NCI-H2196 treated with DMSO at 0.1 percent for 48 hours (cell line): ENCODE data around the gene KLHL2.
"Not testable (repeated sequence)": the region's sequence is repeated elsewhere in the genome, so short reads cannot be mapped to it uniquely, and the experiment has no call there.

ENCODE experiments used
- DNase-seq: peaks from one replicate; lab custom pipeline; 2025; ENCODE audit not compliant: unreplicated experiment; lab: John Stamatoyannopoulos, UW

The KLHL2 gene, protein sequence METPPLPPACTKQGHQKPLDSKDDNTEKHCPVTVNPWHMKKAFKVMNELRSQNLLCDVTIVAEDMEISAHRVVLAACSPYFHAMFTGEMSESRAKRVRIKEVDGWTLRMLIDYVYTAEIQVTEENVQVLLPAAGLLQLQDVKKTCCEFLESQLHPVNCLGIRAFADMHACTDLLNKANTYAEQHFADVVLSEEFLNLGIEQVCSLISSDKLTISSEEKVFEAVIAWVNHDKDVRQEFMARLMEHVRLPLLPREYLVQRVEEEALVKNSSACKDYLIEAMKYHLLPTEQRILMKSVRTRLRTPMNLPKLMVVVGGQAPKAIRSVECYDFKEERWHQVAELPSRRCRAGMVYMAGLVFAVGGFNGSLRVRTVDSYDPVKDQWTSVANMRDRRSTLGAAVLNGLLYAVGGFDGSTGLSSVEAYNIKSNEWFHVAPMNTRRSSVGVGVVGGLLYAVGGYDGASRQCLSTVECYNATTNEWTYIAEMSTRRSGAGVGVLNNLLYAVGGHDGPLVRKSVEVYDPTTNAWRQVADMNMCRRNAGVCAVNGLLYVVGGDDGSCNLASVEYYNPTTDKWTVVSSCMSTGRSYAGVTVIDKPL

DNA sequence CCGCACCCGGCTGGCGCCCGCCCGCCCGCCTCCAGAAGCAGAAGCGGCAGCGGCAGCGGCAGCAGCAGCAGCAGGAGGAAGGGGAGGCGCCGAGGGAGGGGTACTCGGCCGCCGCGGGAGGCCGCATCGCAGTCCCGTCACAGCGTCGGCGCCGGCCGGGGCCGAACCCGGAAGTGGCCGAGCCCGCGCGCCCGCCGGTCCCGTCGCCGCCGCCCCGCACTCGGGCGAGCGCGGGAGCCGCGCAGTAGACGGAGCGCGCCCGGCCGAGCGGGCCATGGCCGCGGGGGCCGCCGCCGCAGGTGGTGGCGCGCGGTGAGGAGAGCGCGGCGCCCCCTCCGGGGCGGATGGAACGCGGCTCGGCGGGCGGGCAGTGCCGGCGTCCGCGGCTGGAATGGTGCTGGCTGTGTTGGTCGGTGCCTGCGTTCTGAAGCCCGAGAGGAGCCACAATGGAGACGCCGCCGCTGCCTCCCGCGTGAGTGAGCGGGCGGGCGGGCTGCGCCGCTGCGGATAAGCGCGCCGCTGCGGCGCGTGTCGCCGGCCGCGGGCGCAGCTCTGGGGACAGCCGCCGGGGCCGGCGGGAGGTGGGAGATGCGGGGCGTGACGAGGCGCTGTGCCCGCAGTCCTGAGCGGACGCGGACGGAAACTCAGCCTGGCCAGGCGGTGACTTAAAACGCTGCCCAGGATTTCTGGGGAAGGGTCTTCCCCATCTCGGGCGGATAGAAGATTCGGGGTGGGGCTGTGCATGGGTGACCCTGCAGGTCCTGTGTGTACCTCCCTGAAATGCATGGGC, at the start of gene KLHL2:
TSS of gene KLHL2 (plus strand) at position 131 of the 790 bp plus-strand sequence. CDS start at position 447, 316 bp downstream.
- DNase-seq, result no peak

DNA sequence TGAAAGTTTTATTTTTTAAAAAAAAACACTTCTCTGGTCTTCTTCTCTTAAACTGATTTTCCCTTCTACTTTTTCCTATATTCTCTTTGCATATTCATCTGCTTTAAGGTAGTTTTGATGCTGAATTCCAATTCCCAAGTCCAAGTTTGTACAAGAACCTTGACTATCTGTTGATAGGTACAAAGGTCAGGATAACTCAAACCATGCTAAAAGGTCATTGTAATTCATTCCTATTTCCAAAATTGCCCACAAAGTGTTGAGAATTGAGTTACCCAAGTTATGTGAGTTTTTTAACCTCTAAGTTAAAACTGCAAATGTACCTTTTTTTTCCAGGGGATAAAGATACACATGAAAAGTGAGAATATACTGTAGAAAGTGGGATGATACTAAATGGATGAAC, 48.6 kb upstream of the KLHL2 start:
- DNase-seq, result no peak

DNA sequence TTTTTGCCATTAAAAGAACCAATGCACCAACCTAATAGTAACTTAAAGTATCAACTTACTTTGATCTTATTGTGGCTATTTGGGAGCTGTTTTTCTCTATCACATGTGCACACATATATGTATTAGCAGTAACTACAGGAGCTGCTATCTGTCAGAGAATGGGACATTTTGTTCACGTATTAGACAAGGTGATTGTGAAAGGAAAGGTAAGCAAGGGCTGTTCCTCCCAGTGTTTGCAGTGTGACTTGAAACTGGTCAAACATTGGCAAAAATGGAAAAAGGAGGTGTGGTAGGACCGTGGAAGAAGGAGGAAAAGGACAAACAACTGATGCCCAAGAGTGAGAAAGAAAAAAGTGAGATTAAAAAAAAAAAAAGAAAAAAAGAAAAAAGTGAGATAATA, 43.1 kb upstream of the KLHL2 start:
- DNase-seq, result no peak

DNA sequence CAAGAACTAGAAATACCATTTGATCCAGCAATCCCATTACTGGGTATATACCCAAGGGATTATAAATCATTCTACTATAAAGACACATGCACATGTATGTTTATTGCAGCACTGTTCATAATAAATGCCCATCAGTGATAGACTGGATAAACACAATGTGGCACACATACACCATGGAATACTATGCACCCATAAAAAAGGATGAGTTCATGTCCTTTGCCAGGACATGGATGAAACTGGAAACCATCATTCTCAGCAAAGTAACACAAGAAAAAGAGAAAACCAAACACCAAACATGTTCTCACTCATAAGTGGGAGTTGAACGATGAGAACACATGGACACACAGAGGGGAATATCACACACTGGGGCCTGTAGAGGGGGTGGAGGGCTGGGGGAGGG, 40.5 kb upstream of the KLHL2 start:
- DNase-seq, result not testable (repeated sequence)

DNA sequence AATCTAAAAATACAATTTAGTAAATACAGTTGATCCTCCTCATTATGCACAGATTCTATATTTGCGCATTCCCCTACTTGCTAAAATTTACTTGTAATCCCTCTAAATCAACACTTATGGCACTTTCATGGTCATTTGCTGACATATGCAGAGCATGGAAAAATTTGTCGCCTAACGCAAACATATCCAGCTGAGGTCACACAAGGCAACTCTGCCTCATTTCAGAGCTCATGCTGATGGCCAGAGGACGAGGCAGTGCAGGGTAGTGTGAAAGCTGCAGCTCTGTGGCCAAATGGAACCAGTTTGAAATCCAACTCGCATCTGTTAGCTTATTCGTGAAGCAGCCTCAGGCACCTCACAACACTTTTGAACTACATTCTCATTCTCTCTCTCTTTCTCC, 39.7 kb upstream of the KLHL2 start:
- DNase-seq, result no peak

DNA sequence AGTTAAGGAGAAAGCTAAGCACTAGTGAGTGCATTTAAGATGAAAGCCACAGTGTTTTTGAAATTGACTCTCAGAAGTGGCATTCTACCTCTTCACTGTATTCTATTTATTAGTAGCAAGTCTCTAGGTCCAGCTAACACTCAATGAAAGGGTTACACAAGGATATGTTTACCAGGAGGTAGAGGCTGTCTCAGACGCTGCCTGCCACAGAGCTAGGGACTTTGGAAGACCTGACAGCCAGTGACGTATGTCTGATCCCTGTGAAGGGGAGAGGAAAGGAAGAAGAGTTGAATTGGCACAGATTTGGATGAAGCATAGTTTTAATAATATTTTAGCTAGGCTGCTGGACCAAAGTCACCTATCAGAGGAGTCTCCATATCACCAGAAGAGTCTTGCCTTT, 36.5 kb upstream of the KLHL2 start:
- no peak for DNase-seq

DNA sequence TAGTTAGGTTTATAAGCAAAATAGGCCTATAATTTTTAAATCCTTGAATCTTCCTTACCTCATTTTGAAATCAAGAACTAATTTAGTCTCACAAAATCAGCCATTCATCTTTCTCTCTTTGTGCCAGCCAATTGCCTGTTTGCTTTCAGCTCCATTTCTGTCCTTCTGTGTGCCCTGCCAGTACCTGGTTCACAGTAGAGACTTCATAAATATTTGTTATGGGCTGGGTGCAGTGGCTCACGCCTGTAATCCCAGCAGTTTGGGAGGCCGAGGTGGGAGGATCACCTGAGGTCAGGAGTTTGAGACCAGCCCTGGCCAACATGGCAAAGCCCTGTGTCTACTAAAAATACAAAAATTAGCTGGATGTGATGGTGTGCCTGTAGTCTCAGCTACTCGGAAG, 31.9 kb upstream of the KLHL2 start:
- not testable (repeated sequence) for DNase-seq

DNA sequence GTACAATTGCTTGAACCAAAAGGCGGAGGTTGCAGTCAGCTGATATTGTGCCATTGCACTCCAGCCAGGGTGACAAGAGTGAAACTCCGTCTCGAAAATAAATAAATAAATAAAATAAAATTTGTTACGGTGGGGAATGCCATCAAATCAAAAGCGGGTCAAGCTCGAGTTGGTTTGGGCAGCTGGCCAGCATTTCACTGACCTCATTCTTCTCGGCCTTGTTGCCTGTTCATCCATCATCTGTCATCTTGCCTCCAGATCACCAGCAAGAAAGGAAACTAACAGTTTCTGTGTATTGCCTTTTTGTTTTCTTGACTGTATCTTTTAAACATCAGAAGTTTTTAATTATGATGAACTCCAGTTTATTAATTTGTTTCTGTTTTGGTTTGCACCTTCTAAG, 31.5 kb upstream of the KLHL2 start:
- DNase-seq, result no peak

DNA sequence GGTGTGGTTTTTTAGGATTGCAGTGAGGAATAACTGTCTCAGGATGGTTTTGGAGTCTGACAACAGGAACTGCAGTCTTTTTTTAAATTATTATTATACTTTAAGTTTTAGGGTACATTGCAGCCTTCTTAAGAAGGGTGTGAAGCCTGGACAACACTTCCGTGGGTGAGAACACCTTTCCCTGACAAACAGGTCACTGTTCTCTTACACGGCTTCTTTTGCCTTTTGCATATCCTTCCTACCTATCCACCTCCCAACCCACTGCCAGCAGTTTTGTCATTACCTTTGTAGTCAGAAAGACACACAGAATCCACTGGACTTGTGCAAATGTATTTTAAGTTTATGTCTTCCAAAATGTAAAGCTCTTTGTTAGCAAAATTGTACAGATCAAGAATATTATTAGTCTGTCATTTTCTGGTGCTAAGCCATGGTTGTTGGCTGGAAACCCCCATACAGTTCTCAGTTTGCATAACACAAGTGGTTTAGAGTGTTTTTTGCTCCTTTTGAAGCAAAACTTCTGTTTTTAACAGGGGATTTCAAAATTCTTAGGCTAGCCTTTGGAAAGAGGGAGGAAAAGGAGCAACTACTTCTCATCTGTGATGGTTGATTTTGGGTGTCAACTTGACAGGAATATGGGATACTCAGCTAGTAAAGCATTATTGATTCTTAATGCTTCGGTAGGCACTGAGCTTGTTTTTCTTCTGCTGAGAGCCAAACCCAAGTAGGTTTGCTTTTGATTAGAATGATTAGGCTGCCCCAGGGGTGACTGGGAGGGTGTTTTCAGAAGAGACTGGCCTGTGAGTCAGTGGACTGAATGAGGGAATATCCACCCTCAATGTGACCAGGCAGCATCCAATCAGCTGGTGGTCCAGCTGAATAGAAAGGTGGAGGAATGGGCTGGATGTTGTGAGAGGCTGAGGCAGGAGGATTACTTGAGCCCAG, 29.4 kb upstream of the KLHL2 start:
- no peak for DNase-seq

DNA sequence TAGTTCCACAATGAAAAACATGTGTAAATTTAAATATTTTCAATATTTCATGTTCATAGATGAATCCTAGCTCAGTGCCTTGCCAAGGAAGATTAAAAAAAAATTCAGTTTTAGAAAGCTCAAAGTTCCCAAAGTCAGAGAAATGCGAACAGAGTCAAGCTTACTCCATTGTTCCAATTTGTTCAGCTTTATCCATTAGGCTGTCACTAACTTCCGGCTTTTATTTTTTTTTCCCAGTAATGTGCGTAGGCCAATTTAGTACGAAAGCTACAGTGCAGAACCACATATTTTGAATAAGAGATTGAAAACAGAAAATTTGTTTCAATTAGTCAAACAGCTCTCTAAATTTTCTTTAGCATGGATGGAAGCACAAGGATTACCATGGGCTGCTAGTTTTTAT, 23.1 kb upstream of the KLHL2 start:
- no peak for DNase-seq

DNA sequence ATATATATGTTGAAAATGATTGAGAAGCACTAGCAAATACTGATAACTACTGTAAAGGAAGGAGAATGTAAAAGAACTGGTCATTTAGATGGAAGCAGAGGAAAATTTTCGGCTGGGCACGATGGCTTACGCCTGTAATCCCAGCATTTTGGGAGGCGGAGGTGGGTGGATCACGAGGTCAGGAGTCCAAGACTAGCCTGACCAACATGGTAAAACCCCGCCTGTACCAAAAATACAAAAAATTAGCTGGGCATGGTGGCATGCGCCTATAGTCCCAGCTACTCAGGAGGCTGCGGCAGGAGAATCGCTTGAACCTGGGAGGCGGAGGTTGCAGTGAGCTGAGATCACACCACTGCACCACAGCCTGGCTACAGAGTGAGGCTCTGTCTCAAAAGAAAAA, 22.4 kb upstream of the KLHL2 start:
- not testable (repeated sequence) for DNase-seq

DNA sequence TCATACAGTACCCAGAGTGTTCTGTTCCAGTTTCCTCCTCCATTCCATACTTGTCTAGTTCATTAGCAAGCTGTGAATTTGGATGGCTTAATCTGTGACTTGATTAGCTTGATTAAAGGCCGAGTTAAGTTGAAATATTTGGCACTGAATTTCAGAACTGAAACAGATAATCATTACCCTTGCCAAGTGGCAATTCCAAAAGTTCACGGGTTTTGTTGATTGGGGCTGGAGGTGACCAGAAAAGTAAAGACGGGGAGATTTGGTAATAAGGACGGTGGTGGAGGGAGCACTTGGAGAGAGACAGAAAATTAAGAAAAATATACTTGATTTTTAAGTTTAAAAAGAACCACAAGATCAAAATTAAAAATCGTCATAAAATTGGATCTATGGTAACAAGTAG, 21.9 kb upstream of the KLHL2 start:
- DNase-seq, result no peak

DNA sequence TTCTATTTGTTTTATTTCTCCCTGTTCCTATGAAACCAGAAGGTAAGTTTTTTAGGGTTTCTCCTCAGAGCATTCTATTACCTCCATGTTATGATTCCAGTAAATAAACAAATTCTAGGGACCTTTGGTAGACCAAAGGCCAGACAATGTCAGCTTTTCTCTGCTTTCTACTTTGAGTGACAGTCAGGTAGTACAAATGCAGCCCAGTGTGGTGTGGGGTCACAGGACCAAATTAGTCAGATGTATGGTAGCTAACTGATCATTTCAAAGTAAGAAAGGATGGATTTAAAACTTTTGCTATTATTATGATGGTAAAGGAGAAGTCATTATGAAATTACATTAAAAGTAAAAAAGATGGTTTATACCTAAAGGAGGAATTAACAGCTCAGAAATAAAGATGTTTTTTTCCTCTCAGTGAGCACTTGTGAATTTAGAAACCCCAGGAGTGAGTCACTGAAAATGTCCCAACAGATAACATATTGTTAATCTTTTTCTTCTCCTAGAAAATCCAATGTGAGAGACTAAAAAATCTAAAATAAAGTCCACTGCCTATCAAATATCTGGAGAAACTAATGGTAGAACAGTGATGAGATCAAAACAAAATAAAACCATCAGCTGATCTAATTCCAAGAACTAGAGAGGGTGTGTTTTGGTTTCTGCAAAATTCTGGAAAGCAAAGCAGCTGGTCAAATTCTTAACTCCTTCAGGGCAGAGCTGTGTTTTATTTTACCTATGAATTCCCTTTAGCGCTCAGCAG, 16.6 kb upstream of the KLHL2 start:
- no peak for DNase-seq

DNA sequence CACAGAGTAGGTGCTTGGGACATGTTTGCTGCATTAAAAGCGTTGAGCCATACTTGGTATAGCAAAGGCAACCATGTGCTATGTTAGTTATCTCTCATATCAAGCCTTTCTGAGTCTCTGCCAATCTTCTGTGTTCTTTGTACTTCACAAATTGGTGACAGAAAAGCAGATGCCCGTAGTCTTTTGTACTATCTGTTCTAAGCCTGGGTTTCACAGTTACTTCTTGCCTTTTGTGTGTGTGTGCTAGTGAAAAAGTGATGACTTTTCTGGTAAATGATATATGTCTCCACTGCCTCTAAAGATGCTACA, 16.1 kb upstream of the KLHL2 start:
- DNase-seq, result no peak

DNA sequence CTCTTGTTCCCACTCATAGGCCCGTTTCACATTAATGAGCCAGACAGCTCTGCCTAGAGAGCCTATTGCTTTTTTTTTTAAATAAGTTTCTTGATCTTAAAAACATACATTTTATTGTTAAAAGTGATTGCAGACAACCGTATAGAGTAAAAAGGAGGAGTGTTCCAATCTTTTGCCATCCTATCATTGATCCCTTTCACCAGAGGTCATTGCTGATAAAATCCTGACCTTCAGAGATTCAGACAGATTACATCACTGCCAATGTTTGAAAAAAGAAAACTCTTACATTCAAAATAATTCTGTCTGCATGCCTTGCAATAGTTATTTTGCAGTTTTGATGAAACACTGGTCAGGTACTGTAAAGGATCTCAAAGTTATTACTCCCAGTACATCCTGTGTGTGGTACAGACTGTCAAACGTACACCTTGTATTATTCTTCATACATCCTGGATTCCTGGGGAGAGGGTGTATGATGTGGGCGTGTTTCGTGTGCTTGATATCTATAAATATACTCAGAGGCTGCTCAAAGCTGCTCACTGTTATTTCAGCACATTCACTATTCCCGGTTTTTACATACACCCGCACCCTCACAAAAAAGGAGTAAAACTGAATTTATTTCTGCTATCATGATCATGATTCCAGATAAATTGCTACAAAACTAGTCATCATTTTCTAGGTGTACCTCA, 15.4 kb upstream of the KLHL2 start:
- no peak for DNase-seq

DNA sequence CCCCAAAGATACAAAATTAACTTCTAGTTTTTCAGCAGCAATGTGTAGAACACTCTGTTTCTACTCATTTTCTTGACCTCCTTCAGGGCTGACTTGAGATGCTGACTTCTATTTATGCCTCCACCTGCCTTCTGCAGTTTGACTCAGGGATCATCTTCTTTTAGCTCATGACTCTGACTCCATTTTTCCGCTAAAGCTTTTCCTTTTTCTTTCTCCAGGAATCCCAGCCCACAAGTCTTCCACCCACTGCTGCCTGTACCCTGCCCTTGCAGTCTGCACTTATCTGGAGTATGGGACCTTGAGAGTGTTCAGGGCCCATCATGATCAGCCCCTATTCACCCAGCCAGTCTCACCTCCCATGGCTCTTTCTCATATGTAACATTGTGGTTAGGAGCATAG, 14.9 kb upstream of the KLHL2 start:
- no peak for DNase-seq

DNA sequence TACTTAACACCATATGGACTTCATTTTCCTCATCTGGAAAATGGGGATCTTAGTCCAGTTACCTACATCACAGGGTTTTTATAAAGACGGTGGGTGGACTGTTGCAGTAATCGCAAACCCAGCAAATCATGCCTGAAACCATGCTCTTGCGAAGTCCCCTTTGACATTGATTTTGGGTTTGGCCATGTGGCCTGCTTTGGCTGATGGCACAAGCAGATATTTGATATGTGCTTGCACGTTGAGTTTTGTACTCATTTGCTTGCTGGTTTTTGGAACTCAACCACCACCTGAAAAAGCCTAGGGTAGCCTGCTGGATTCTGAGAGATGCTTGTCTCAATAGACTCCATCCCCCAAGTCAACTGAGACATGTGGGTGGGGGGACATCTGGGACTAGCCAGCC, 14.4 kb upstream of the KLHL2 start:
- no peak for DNase-seq

DNA sequence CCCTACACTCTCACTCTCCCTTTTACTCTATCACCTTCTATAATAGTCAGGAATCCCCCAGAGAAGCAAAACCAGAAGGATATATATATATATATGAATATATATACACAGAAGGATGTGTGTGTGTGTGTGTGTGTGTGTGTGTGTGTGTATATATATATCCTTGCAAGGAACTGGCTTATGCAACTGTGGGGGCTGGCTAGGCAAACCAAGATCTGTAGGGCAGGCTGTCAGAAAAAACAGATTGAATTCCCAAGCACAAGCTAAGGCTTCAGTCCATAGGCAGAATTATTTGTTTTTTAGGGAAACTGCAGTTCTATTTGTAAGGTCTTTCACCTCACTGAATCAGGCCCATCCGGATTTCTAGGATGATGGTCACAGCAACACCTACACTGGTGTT, 13.0 kb upstream of the KLHL2 start:
- DNase-seq, result no peak

DNA sequence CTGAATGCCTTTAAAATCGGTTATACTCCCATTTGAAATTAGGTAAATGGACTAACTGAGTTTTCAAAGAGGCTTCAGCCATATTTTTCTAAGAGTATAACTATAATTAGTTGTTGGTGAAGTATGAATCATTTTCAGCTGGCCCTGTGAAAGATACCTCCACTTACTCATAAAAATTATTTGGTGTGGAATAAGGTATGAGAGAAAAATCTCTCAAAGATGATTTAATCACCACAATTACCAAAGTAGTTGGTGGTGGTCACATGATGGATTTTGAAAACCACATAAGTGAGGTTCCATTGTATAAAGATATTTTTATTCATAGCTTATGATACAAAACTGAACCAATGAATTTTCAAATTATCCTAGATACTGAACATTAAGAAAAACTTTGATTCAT, 9.0 kb upstream of the KLHL2 start:
- DNase-seq, result no peak

DNA sequence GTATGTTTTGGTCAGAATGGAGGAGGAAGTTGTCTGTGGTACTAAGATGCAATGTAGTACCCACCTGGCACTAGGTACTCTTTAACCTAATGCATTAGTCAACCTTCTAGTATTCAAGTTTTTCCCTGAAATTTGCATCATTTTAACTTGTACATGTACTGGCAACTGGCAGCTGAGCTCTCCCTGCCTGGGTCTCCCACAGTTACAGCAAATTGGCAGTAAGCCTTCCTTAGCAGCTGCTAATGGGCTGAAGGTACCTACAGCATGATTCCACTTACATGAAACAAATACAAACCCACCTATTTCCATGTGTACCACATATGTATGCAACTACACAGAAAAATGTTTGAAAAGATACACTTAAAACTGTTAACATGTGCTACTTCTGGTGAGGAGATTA, 8.1 kb upstream of the KLHL2 start:
- DNase-seq, result no peak
